ENCODE results near the gene SPSB2.

- TF ChIP-seq CTCF (IDR thresholded peaks at IDR 0.05; ENCODE audit: low read length) (no peak), EZH2 (IDR thresholded peaks at IDR 0.05; ENCODE audit: borderline replicate concordance, low read length) (no peak)
Measured at GRCh38 chr12:6824085-6824775, 48.9 kb downstream of the SPSB2 start.
